CD4-positive, alpha-beta T cell treated with Interleukin-6 for 4 hours (primary cell): ENCODE results near the gene CHCHD6.

Experiments used
- DNase-seq: peaks from one replicate; pipeline ENCODE4 v3.0.0-alpha.2; 2020; ENCODE audit warnings: mixed read lengths

CHCHD6 gene

DNA sequence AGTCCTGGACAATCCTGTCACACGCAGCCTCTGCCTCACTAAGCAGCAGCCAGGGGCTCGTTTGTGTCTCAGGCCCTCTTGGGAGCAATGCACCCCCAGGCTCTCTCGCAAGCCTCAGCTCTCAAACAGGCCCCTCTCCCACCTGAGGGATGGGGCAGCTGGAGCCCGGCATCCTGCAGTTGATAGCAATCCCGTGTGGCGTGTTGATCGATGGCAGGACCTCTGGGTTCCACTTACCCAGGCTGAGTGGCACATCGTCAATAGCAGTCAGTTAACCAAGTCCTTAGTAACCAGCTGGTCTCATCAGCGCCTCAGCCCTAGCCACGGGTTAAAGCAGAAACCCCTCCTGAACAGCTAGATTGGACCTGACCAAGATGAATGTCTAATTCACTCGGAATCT is 242.4 kb downstream of the CHCHD6 start:
- no peak for DNase-seq

DNA sequence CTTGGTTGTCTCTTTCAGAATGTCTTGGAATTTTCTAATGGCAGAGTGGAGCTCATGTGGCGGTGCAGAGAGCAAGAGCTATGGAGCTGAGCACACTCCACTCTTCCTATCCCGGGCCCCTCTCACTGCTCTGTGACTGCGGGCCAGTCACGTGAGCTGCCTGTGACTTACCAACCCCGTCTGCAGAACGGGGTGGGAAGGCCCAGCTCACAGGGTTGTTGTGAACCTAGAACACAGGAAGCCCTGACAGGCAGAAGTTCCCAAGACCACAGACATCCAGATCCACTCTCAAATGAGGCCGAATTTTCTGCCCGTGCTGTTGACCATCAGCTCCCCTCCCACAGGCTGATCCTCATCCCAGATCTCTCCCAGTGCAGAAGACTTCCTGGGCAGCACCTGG is 243.4 kb downstream of the CHCHD6 start:
- no peak for DNase-seq

DNA sequence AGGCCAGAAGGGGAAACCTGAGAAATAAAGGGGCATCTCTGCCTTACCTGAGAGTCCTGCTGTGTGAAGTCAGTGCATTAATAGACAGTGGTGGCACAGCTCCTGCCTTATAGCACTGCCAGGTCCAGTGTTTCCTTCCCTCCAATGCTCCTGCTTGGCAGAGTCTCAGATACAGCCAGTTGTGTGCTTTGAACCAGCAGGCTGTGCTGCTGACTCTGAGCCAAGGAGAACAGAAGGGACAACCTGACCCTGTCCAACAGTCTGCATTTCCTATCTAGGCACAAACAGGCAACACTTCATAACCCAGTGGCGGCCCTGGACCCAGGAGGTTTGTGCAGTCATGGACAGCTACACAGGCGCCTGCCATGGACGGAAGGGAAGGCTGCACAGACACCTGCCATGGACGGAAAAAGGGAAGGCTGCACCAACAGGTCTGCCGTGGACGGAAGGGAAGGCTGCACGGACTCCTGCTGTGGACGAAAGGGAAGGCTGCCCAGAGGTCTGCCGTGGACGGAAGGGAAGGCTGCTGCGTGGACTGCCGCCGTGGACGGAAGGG is 245.0 kb downstream of the CHCHD6 start:
- no peak for DNase-seq

DNA sequence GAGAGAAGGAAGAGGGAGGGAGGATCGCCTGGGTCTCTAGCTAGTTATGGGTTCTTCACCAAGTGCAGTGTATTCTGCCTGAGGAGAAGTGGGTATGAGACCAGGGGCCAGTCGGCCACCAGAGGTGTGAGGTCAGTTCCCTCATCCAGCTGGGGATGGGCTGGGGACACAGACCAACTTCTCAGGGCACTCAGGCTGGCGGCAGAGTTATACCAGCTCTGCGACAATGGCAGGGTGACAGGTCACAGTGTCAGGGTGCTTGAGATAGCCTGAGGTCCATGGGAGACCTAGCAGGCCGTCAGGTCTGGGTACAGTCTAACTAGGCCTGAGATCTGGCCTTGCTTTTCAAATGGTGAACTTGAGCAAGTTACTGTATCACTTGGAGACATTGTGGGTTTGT is 247.5 kb downstream of the CHCHD6 start:
- no peak for DNase-seq

- DNase-seq = no peak
Observed at GRCh38 chr3:126952261-126952982, 248.4 kb downstream of the CHCHD6 start.

DNA sequence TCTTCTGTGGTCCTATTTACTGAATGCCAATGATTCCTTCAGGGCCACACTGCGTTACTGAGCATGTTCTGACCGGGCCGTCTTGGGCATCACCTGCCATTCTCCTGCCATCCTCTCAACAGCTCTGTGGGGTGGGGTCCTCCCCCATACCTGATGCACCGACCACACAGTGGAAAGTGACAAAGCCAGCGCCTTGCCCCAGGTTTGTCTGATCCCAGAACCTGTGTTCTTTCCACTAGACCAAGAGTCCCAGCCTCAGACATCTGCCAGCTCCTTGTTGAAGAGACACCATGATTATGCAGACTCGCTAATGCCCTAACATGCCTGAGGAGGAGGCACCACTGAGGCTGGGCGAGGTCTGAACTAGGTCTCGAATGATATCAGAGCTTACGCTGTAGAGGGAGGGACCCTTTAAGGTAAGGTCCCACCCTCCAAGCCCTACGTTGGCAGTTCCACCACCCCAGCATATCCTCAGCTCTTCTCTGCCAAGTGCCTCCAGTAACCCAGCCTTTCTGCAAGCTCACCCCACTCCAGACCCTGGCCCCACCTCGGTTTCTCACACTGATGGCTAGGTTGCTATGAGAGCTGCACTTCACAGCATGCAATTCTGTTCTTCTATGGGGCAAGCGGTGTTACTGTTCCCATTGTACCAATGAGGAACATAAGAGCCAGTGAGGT is 249.1 kb downstream of the CHCHD6 start:
- DNase-seq = no peak

DNA sequence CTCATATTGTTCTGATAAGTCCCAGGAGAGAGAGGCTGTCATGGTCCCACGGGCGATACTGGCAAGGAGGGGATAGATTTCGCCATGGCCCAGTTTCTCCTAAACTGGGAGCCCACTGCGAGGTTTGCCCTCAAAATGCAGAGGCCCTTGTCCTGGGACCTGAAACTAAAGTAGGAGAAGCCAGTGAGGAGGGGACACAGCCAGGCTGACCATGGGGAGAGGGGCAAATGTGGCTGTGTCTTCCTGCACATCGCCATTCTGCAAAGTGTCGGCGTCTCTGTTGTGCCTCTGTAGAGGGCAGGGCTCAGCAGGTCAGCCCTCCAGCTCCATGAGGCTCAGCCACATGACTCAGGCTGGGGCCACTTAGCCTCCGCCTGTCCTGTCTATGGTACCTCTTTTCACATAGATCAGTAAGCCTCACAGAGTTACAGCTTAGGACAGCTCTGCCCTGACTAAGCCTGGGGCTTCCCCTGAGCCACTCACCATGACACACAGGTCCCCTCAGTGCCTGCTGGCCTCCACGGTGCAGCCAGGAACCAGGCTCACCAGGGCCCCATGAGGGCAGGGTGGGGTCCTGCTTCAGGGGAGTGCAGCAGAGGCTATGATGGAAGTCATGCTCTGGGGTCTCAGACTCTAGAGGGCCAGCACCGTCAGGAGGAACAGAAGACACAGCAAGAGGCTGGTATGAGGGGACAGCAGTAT is 250.3 kb downstream of the CHCHD6 start:
- no peak for DNase-seq

DNA sequence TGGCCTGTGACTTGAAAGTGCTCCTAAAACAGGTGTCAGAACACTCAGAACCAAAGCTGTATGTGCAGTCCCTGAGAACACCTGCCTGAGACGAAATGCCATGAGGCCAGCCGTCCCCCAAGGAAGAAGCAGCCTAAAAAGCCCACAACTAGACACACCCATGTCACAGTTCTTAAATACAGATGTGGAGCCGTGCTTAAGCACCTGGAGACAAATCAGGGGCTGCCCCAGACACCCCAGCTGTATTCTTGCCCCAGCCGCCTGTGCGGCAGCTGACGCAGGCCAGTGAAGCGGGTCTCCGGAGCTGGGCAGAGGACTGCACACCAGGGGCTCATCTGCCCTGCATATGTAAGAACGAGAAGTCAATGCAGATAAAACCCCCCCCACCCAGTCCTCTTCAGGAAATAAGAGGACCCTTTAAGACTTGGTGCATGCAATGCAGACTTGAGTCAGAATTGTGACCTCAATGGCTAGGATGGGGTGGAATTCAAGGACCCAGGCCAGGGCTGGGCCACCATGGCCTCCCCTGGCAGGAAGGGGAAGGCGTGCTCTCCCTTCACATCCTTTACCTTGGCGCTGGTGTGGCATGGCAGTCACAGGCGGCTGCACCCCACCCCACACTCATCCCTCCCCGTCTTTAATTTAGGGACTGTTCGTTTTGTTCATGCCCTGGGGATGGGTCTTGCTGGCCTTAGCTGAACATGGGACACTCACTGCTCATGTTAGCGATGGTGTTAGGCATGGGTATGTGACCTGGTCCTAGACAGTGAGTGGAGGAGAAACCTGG is 251.2 kb downstream of the CHCHD6 start:
- no peak for DNase-seq

- no peak for DNase-seq
Observed at GRCh38 chr3:126956361-126956760, 252.3 kb downstream of the CHCHD6 start.

GRCh38 chr3:126956866-126957650 is 253.0 kb downstream of the CHCHD6 start:
- no peak for DNase-seq

DNA sequence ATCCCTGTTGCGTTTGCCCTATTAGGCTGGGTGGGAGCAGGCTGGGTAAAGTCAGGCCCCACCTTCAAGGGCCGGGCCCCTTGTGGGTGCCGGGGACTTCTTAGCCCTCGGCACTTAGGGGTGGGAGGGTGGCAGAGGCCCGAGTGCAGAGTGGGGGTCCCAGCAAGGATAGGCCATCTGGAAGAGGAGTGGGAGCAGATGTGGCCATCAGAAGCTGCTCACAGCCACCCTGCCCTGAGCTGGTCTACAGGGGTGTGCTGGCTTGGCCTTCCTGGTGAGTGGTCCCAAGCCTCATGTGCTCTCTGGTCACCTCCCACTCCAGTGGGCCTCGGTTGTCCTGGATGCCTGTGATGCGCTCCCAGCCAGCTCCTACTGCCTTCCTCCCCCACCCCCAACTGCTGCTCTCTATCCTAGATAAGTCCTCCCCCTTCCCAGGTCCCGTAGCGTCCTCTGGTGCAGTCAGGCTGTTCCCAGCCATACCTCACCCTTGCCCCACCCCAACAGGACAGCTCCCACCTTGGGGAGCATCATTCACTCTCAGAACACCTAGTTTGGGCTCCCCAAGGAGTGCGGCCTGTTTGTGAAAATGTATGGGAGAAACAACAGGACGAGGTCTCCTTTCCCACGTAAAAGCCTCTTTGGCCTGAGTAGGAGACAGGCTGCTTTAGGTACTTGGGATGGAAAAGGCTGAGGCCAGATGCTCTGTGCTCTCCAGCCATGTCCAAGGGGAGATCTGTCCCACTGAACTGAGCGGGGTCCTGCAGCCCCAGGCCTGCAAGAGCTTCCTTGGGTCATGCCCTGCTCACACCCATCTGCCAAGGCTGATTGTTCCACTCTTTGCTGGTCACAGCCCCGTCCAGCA is 254.0 kb downstream of the CHCHD6 start:
- DNase-seq = no peak

DNA sequence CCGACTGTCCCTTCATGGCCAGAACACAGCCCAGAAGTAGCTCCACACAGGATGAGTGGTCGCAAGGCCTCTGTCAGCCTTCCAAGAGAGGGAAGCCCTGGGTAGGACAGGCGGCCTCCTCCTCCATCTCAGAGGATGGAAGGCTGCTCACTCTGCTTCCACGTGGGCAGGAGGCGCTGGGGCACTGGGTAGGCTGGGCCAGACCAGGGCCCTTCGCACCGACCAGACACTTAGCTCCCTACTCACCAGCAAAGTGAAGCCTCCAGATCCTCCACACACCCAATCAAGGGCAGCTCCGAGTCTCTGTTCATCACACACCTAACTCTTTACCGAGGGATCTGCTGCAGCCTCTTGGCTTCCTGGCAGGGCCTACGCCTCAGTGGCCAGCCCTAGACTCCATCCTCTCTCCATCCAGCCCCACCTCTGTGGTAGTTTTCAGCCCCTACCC is 254.6 kb downstream of the CHCHD6 start:
- DNase-seq = no peak

DNA sequence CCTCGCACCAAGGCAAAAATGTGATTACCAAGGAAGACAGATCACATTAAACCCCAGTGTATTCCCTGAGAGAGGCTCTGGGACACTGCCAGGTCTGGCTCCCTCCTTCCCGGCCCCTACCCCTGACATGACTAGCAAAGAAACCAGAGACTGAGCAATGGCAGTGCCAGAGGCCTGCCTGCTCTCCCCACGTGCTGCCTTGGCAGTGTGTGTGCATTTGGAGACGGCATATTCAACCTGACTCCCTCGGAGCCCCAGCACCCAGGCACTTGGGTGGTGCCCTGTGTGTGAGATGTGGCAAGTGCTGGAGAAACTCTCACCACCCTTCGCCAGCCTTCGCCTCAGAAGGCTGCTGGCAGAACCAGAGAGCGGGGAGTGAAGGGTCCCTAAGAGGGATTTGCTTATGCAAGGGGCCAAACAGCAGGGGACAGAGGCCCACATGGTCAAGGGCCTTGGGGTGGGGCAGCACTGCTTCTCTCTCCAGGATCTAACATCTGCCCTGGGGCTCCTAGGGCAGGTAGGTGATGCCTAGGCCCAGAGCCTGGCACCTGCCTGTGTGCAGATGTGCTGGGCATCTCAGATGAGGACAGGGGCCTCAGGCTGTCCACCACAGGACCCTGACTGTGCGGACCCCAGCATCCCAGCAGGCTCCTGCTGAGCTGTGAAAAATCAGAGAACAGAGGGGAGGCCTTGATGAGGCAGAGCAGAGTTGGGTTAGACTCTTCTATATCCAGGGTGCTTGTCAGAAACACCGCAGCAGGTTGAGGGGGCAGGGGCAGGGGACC is 255.3 kb downstream of the CHCHD6 start:
- DNase-seq = no peak

DNA sequence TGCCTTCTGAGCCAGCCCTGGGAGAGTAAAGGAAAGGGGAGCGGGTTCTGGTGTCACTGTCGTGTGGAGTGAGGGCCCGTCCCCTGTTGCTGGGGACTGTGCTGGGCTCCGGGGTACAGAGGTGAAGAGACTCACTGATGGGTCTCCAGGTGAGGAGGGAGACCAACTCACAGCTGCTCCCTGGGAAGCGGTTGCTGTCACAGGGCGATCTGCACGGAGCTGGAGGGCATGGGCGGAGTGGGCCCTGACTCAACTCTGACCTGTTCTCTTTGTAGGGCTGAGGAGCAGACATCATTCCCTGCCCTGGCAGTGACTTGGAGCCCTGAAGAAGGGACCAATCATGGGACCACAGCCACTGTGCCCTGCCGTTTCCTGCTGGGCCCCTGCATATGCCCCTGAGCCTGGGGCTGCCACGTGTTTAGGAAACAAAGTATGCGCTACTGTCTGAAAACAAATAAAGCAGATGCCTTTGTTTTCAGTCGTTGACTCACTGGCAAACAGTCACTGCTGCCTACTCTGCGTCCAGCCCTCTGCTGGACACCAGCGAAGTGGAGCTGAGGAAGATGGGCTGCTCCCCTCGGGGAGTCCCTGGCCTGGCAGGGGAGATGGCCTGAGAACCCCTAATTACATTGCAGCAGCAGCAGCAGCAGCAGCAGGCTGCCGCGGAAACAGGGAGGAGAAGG is 256.0 kb downstream of the CHCHD6 start:
- DNase-seq = no peak

DNA sequence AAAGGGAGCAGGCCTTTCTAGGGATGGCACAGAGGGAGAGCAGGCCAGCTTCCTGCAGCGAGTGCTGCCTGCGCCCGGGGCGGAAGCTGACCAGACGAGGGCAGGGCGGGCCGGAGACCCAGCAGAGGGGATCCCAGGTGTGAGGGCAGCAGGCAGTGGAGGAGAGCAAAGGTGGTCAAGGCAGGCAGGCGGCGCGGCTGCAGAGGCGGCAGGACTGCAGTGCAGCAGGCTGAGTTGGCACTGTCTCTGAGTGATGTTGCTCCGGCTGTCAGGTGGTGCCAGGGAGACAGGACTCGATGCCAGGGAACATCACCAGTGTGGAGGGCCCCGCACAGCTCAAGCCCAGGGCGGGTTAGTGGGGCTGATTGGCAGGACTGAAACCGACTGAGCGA is 256.6 kb downstream of the CHCHD6 start:
- DNase-seq = no peak

GRCh38 chr3:126961191-126961790 is 257.3 kb downstream of the CHCHD6 start:
- no peak for DNase-seq

DNA sequence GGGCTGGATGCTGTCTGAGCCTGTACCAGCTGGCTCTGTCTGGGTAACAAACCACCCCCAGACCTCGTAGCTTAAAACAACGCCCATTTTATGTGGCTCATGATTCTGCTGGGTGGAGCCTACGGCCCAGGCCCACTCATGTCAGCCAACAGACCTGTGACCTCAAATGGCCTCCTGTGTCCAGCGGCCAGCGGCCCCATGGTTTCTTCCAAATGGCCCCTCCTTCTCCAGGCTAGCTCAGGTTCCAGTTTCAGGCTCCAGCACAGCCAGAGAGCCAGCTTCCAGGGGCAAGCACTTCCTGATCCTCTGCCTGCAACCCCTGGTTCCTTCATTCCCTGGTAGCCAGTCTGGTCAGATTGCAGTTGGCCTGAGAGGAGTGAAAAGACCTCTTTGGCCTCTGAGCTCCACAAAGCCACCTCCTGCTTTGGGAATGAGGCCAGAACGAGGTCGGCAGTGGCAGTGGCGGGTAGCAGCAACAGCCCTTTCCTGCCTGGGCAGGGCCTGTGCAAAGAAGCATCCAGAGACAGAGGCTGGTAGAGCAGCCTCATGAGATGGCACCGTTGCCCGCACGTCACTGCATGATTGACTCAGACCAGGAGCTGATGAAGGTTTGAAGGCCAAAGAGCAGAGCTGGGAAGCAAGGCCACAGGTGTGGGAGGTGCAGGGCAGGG is 257.9 kb downstream of the CHCHD6 start:
- DNase-seq = no peak

DNA sequence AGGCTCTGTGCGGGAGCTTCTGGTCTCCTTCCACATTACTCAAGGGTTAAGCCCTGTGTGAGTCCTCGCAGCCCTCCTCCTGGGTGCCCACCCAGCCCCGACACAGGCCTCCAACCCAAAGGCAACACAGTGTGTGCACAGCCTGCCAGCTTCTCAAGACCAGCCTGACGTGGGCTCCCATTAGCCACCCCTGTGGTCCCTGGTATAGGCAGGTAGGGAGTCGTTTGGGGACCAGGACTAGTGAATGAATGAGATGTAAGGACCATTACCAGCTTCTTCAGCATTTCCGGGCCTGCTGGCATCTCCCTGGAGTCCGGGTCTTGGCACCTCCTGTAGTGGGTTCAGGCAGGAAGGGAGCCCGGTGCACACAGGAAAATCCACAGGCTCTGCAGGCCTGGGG is 258.7 kb downstream of the CHCHD6 start:
- DNase-seq = no peak
